H1 (cell line): Measurements from ENCODE around the gene PLCB1.

Experiments used
- BACH1 ChIP-seq: IDR thresholded peaks from 2 replicates; pipeline ENCODE4 v1.6.1; 2012; ENCODE audit warnings: low read length, improper control_type of control experiment
- CHD2 ChIP-seq: IDR thresholded peaks from 2 replicates; pipeline ENCODE4 v1.6.1; 2012; ENCODE audit warnings: low read length, improper control_type of control experiment
- CTBP2 ChIP-seq: IDR thresholded peaks from 2 replicates; pipeline ENCODE4 v1.7.0; 2011; ENCODE audit warnings: borderline replicate concordance, mild to moderate bottlenecking, moderate library complexity, mixed read lengths, low read length; ENCODE audit not compliant: insufficient read depth, insufficient read length
- CTCF ChIP-seq, 3 experiments: IDR thresholded peaks; 1 replicate in 2 of 3; 2 replicates in 1 of 3; pipeline versions ENCODE4 v1.5.1 to v1.6.1; 2011; ENCODE audit warnings: low read length in 3 of 3, mild to moderate bottlenecking in 3 of 3, inconsistent platforms in 2 of 3, low read depth in 1 of 3, moderate library complexity in 1 of 3; ENCODE audit not compliant: insufficient read depth in 1 of 3; ENCODE audit errors: control extremely low read depth in 1 of 3
- EZH2 ChIP-seq: fragments of 200-600 bp; sonication (generic); IDR thresholded peaks from 2 replicates; pipeline ENCODE4 v1.7.1; 2012; ENCODE audit warnings: low read depth, mild to moderate bottlenecking, moderate library complexity, low read length, inconsistent platforms; ENCODE audit not compliant: severe bottlenecking
- MAX ChIP-seq: IDR thresholded peaks from 2 replicates; pipeline ENCODE4 v1.6.1; 2012; ENCODE audit warnings: inconsistent platforms
- POLR2A ChIP-seq, 2 experiments: IDR thresholded peaks; 1 replicate in 1 of 2; 2 replicates in 1 of 2; pipeline ENCODE4 v1.6.1; 2011; ENCODE audit warnings: low read depth in 2 of 2, low read length in 2 of 2, mild to moderate bottlenecking in 2 of 2; ENCODE audit errors: control extremely low read depth in 1 of 2
- POLR2AphosphoS5 ChIP-seq: IDR thresholded peaks from 2 replicates; pipeline ENCODE4 v1.6.1; 2011; ENCODE audit warnings: low read depth, low read length
- SP2 ChIP-seq: IDR thresholded peaks from 2 replicates; pipeline ENCODE4 v1.6.1; 2012; ENCODE audit warnings: mild to moderate bottlenecking, low read length, inconsistent platforms
- YY1 ChIP-seq: IDR thresholded peaks from 2 replicates; pipeline ENCODE4 v1.6.1; 2011; ENCODE audit warnings: low read depth, mild to moderate bottlenecking, low read length

GRCh38 chr20:8368670-8369069 is 236.6 kb downstream of the PLCB1 start:
- TF ChIP-seq CTCF (IDR thresholded peaks at IDR 0.05; ENCODE audit: control extremely low read depth in 1 of 3, insufficient read depth in 1 of 3, low read depth in 1 of 3, low read length in 3 of 3): no peak
- TF ChIP-seq EZH2: no peak
- TF ChIP-seq POLR2A (IDR thresholded peaks at IDR 0.05; ENCODE audit: control extremely low read depth in 1 of 2, low read depth in 2 of 2, low read length in 2 of 2): no peak
- TF ChIP-seq POLR2AphosphoS5: no peak
- TF ChIP-seq CHD2: no peak
- TF ChIP-seq SP2: no peak
- TF ChIP-seq YY1: no peak
- no peak for TF ChIP-seq CTBP2
- TF ChIP-seq BACH1: no peak
- TF ChIP-seq MAX: no peak
